ENCODE measurements around the gene LRMDA. TPM values are rescaled to one million over a fixed set of nuclear protein-coding genes. Genes with fewer than 3 reads are reported as not detected.

LRMDA gene
- total and polyA plus RNA-seq, 2 of the 13 experiments (the other 11 are each of a cell fraction or from before 2014, with no cell fraction given): 13.4 to 22.0 TPM

DNA sequence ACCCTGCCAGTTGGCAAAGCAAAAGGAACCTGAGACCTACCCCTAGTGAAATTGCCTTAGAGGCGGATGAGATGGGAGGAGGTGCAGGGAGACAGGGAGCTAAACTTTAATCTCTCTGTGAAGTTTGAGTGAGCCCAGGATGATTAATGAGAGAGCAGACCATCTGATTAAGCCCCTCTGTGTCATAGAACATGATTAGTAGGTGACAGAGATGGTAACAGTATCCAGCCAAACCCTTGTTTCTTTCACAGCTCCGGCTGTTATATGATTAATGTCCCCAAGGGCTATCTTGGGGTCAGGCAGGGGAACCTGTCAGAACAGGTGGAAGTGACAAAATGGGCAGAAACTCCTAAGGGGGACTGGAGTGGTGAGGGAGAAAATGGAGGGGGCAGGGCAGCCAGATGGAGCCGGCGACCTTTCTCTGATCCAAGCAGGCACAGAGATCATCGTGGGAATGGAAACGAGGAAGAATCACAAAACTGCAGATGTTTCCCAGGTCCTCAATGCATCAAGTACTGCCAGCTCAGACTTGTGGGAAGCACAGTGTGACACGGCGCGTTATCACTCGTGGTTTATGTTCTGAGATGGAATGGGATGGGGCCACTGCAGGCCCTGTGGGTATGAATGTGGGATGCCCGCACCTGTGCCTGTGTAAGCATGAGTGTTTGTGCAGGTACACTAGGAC, 684.2 kb downstream of the LRMDA start (continued):
- TF ChIP-seq, protein P1, sequence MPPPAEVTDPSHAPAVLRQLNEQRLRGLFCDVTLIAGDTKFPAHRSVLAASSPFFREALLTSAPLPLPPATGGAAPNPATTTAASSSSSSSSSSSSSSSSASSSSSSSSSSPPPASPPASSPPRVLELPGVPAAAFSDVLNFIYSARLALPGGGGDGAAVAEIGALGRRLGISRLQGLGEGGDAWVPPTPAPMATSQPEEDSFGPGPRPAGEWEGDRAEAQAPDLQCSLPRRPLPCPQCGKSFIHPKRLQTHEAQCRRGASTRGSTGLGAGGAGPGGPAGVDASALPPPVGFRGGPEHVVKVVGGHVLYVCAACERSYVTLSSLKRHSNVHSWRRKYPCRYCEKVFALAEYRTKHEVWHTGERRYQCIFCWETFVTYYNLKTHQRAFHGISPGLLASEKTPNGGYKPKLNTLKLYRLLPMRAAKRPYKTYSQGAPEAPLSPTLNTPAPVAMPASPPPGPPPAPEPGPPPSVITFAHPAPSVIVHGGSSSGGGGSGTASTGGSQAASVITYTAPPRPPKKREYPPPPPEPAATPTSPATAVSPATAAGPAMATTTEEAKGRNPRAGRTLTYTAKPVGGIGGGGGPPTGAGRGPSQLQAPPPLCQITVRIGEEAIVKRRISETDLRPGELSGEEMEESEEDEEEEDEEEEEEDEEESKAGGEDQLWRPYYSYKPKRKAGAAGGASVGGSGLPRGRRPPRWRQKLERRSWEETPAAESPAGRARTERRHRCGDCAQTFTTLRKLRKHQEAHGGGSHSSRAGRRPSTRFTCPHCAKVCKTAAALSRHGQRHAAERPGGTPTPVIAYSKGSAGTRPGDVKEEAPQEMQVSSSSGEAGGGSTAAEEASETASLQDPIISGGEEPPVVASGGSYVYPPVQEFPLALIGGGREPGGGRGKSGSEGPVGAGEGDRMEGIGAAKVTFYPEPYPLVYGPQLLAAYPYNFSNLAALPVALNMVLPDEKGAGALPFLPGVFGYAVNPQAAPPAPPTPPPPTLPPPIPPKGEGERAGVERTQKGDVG (CRISPR knock-in tag; IDR thresholded peaks at IDR 0.05; ENCODE audit: borderline replicate concordance): no peak

DNA sequence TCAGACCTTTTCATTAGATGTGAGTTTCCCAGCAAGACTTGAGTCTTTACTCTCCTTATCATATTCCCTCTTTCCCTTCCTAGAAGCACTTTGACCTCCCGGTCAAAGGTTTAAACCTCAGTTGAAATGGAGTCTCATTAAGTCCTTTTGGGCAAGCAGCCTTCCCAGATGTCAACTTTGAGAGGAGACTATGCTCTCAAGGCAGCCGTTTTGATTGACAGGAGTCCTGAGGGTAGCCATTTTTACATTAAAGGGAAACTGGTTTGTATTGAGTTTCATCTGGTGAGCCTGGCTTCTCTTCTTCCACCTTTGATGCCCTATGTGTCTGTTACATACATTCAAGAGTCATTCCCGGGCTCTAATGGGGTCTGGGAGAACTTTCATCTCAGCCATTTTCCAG, 685.1 kb downstream of the LRMDA start:
- intact Hi-C loops (cut with micrococcal nuclease; ENCODE audit: unreplicated experiment) (no loop called here), in situ Hi-C loops (cut with HindIII; ENCODE audit: extremely low pct_ligation_motif_present, low pct_unique_long_range_greater_than_20kb) (no loop called here)
- Histone ChIP-seq H3K36me3 (replicated peaks in 1 of 2; ENCODE audit: control insufficient read depth in 1 of 2, insufficient read depth in 2 of 2, low read length in 2 of 2) (no peaks in the 10 kb centered on the region), H4K20me1 (ENCODE audit: insufficient read depth, low read length) (no peaks in the 10 kb centered on the region), H3K4me1 (ENCODE audit: insufficient read depth, low read length) (peaks cover 37% of the 10 kb centered on the region), H3K9ac (ENCODE audit: insufficient read depth, low read depth, low read length) (no peak overlapping the region), H3K79me2 (ENCODE audit: insufficient read depth, low read length) (no peaks in the 10 kb centered on the region), H2AFZ (ENCODE audit: low read length) (no peak overlapping the region), H3K4me3 (replicated peaks in 1 of 3; ENCODE audit: insufficient read depth in 1 of 3, low read depth in 2 of 3, low read length in 3 of 3) (no peak overlapping the region), H3K9me3 (ENCODE audit: low read length) (no peaks in the 10 kb centered on the region), H3K27me3 (ENCODE audit: control insufficient read depth in 1 of 2, insufficient read depth in 2 of 2, low read length in 2 of 2) (no peaks in the 10 kb centered on the region), H3K27ac (ENCODE audit: extremely low read length, insufficient read depth, low read length) (no peak overlapping the region), H3K4me2 (ENCODE audit: low read depth, low read length) (no peak overlapping the region)
- DNase-seq (ENCODE audit: low spot score): no peak
- TF ChIP-seq, protein P2, sequence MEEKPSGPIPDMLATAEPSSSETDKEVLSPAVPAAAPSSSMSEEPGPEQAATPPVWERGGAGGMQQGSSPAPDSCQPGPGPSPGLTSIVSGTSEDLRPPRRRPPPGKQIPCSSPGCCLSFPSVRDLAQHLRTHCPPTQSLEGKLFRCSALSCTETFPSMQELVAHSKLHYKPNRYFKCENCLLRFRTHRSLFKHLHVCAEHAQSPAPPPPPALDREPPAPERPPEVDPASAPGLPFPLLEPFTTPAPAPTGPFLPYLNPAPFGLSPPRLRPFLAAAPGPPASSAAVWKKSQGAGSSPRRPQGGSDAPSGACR (CRISPR knock-in tag; IDR thresholded peaks at IDR 0.05): no peak
- TF ChIP-seq, protein P3, sequence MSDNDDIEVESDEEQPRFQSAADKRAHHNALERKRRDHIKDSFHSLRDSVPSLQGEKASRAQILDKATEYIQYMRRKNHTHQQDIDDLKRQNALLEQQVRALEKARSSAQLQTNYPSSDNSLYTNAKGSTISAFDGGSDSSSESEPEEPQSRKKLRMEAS (IDR thresholded peaks at IDR 0.05): no peak
- TF ChIP-seq, protein P4, sequence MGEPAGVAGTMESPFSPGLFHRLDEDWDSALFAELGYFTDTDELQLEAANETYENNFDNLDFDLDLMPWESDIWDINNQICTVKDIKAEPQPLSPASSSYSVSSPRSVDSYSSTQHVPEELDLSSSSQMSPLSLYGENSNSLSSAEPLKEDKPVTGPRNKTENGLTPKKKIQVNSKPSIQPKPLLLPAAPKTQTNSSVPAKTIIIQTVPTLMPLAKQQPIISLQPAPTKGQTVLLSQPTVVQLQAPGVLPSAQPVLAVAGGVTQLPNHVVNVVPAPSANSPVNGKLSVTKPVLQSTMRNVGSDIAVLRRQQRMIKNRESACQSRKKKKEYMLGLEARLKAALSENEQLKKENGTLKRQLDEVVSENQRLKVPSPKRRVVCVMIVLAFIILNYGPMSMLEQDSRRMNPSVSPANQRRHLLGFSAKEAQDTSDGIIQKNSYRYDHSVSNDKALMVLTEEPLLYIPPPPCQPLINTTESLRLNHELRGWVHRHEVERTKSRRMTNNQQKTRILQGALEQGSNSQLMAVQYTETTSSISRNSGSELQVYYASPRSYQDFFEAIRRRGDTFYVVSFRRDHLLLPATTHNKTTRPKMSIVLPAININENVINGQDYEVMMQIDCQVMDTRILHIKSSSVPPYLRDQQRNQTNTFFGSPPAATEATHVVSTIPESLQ (CRISPR knock-in tag; conservative IDR thresholded peaks at IDR 0.05): no peak
- TF ChIP-seq, protein P5, sequence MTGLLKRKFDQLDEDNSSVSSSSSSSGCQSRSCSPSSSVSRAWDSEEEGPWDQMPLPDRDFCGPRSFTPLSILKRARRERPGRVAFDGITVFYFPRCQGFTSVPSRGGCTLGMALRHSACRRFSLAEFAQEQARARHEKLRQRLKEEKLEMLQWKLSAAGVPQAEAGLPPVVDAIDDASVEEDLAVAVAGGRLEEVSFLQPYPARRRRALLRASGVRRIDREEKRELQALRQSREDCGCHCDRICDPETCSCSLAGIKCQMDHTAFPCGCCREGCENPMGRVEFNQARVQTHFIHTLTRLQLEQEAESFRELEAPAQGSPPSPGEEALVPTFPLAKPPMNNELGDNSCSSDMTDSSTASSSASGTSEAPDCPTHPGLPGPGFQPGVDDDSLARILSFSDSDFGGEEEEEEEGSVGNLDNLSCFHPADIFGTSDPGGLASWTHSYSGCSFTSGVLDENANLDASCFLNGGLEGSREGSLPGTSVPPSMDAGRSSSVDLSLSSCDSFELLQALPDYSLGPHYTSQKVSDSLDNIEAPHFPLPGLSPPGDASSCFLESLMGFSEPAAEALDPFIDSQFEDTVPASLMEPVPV (CRISPR knock-in tag; IDR thresholded peaks at IDR 0.05): no peak
- no peak for TF ChIP-seq ZNF883 (CRISPR knock-in tag; IDR thresholded peaks at IDR 0.05; ENCODE audit: not compliant biosample characterization)
- TF ChIP-seq ZNF230 (CRISPR knock-in tag; IDR thresholded peaks at IDR 0.05): no peak
- TF ChIP-seq ZNF749 (CRISPR knock-in tag; IDR thresholded peaks at IDR 0.05; ENCODE audit: borderline replicate concordance): no peak
- no peak for TF ChIP-seq PHF20 (CRISPR knock-in tag; IDR thresholded peaks at IDR 0.05)
- POLR2A ChIA-PET: no interaction called here
- CTCF ChIA-PET (ENCODE audit: low intra/inter-chr PET ratio, low total read pairs): no interaction called here
- no peak for ATAC-seq
- BruUV-seq (replicated peaks): no TSS peak
- WGBS (ENCODE audit: low lambda C conversion rate): 82% methylated on average over 3 of the region's 3 CpGs
- FAIRE-seq: no peak

Data from HepG2 (cell line).